HG03439 (cell line): ENCODE measurements around the gene TRDMT1.

Experiments
- ATAC-seq: cut with Tn5 transposase; IDR thresholded peaks from one replicate; pipeline ENCODE4 v1.9.1; 2021; ENCODE audit warnings: mild to moderate bottlenecking, moderate library complexity; ENCODE audit not compliant: unreplicated experiment

Gene TRDMT1

DNA sequence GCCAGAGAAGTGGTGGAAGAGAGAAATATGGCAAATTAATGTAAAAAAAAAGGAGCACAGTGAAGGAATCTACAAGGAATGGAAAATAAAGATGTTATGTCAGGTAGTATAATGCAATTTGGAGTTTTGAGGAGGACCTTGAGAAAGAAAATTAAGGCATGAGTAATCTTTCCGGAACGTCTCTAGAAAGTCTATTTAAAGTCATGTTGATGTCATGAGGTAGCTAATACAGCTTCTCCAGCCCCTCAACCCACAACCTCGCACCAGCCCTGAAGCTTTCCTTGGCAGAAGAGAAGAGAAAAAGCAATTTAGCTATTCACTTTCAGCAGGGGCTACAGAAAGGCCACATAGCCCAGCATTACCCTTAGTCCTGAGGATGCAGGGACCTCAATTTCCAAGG is 22.5 kb downstream of the TRDMT1 start:
- no peak for ATAC-seq

- ATAC-seq: no peak
Measured at GRCh38 chr10:17178006-17178405, 23.5 kb downstream of the TRDMT1 start.

GRCh38 chr10:17177014-17177413 is 24.5 kb downstream of the TRDMT1 start:
- no peak for ATAC-seq

- ATAC-seq: no peak
Measured at GRCh38 chr10:17176091-17176490, 25.4 kb downstream of the TRDMT1 start.

DNA sequence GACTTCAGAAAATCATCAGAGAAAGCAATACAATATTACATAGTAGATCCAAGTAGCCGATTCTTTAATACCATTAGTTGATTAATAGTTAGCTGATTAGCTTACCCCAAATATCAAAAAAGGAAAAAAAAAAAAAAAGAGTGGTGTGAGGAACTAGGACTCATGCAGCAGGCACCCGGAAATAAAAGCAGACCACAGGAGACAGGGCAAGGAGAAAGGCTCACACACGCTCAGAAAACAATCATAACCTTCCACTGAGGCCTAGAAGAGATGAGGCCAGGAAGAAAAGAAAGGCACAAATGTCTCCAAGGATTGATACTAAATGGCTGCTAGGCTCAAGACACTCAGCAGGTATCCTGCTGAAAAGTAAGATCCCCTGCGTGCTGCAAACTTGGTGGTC is 25.9 kb downstream of the TRDMT1 start:
- ATAC-seq: no peak

DNA sequence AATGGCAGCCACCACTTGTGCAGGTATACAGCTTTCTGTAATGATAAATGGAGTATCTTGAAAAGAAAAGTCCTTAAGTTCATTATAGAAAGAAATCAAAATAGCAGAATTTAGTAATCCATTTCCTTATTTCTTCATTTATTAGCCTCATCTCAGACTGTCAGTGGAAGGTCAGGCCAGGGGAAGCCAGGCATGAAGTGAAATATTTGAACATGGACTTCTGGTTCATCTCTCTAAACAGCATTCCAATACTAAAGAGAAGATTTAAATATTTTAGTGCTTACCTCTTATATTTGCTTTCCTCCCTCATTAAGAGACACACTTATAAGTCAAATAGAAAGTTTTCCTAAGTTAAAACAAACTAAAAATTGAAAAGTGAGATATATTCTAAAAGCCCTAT is 26.8 kb downstream of the TRDMT1 start:
- ATAC-seq: no peak

GRCh38 chr10:17171141-17171641 is 30.3 kb downstream of the TRDMT1 start:
- no peak for ATAC-seq

GRCh38 chr10:17169803-17170202 is 31.7 kb downstream of the TRDMT1 start:
- ATAC-seq: no peak

DNA sequence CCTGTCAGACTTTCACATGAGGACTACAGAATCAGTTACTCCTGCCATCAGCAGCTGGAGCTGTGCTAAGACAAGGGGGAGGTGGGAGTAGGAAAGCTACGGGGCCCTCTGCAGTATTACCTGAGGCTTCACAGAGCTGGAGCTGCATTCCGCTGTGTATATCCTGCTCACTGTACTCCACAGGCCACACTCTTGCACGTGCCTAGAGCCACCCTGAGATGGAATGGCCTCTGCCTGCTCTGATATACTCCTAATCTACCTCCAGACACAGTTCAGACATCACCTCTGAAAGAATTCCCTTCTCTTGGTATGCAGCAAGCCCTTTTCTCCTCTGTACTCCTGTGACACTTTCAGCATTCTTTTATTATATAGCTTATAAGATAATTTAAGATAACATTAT is 34.8 kb downstream of the TRDMT1 start:
- ATAC-seq: no peak

GRCh38 chr10:17162828-17163227 is 38.6 kb downstream of the TRDMT1 start:
- no peak for ATAC-seq

DNA sequence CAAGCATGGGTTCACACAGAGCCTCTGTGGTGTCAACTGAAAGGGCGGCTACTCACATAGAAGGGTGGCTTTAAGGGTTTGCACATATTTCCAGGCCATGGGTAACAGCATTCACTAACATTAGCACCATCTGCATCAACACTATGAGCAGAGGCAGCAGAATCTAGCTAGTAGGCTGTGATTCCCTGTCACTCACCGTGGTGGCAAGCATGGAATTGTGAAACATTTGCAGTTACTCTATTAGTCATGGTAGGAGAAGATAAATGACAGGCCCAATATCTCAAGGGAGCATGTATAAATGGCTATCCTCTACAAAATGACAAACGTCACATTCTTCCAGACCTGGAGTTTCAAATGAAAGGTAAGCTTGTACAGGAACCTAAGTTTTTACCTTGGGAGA is 39.7 kb downstream of the TRDMT1 start:
- ATAC-seq: no peak

DNA sequence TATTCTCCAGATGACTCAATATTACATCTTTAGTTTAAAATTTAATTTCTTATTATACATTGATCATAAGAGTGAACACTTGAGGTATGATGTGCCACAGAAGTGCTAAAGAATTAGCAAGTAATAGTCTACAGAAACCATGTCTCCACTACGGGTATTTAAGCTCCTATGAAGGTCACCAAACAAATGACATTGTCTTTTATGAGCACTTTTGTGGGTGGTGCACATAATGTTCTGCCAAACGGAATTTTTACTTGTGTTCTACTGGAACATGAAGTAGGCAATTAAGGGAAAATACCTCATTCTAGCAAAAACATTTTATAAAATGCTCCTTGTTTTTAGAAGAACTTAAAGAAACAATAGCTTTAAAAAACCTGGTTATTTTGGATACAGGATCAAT is 44.4 kb downstream of the TRDMT1 start:
- ATAC-seq: no peak

DNA sequence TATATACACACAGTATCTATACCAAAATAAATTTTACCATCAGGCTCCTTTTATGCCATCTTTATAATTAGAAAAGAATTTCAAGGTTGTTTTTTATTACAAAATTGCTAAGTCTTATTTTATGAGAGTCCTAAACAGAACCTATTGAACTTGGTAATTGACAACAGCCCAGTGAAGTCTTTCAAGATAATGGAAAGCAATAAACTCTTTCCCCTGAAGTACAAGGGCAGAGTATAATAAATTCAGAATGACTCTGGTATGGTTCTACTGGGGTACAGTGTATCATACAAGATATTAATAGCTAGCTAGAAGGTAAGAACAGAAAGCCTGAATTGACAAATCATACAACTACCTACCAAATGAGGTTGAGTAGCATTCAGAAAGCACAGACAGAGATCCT is 45.6 kb downstream of the TRDMT1 start:
- no peak for ATAC-seq

DNA sequence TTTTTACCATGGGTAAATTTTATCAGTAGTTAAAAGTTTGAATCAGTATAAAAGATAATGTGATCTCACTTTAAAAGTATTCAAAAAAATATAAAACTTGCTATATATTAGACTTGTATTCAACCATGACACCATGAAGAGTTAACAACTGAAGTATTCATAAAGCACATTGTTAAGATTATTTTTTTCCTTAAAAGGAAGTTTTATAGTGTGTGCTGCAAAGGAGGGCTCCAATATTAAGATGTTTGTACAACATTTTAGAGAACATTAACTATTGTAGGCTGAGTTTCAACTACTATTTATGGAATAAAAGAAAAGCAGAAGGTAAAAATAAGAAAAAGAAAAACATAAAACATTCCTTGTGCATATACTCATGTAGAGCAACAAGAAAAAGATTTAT is 47.4 kb downstream of the TRDMT1 start:
- ATAC-seq: no peak

DNA sequence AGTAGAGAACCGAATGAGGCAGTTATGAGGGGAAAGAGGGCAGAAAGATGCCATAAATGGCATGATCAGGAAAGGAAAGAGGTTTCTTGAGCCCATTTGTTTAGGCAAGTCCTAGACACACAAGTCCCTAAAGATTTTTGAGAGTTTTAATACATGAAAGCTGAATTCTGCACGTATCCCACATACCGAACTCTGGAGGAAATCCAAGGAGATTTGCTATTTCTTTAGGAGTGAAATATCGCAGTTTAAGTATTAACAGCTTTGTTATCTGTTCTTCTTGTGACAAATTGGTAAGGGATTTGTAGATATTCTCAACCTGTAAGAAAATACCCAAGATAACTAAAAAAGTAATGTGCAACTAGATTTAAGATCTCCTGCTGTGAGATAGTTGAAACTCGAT is 48.2 kb downstream of the TRDMT1 start:
- ATAC-seq: no peak

DNA sequence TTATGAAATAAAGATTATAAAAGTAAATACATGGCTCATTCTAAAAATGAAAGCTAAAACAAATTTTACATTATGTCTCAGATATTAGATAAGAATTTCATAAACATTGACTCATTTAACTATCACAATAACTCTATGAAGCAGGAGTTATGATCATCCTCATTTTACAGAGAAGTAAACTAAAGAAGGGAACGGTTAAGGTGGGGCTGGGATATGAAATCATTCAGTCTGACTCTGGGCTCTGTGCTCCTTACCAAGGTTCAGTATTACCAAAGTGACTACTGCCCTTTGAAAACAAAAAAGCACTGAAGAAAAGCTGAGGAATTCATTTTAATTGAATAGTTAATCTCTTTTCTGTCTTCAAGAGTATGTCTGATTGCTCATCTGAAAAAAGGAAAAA is 49.8 kb downstream of the TRDMT1 start:
- ATAC-seq: no peak

DNA sequence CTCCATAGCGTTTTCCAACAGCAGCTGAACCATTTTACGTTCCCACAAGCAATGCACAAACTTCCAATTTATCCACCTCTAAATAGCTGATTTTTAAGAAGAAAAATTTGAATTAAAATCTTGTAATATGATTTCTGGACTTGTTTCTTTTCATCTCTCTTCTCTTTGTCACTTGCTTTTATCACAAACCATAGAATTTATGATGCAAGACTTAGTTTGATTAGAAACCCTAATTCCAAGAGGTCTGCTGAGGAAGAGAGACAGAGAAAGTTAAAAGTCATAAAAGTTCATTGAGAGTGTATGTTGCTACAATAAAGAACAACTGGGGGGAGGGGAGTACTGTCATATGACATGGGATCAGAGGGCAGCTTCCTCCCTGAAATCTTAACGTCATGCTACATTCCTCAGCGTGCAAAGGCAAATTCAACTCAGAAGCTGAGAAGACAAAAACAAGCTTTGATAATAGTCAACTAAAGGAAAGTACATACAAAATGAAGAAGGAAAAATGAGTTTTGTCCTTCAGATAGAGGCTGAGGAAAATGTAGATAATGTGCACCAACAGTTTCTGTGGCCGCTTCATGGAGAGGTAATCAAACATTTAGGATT is 53.5 kb downstream of the TRDMT1 start:
- ATAC-seq: no peak

DNA sequence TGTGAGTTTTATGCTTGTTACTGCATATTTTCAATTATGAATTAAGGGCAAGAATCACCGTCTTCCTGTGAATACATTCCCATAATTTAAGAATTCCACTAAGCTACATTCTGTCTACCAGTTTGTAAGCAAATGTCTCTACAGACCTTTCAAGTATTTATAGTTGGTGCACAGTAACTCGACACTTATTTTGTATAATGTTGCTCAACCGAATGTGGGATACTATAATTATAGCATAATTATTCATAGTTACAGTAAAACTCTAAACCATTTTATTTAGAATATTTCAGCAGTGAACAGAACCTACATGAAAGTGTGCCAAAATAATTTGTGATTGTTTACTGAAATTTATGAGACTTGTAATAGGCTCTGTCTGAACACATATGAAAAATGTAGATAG is 54.6 kb downstream of the TRDMT1 start:
- no peak for ATAC-seq

DNA sequence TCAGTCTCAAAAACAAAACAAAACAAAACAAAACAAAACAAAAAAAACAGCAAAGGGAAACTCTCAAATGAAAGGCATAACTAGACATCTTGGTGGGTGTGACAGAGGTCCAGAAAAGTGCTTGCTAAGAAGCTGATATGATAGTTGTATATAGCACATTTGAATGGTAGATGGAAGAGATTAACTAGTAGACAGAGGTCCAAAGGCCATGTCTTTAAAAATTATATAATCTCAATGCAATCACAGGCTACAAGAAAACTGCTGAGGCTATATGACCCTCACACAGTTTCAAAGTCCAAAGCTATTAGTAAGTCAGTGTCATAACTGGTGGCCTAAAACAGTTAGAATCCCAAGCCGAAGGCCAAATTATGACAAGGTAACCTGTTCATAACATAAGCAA is 56.2 kb downstream of the TRDMT1 start:
- ATAC-seq: no peak

DNA sequence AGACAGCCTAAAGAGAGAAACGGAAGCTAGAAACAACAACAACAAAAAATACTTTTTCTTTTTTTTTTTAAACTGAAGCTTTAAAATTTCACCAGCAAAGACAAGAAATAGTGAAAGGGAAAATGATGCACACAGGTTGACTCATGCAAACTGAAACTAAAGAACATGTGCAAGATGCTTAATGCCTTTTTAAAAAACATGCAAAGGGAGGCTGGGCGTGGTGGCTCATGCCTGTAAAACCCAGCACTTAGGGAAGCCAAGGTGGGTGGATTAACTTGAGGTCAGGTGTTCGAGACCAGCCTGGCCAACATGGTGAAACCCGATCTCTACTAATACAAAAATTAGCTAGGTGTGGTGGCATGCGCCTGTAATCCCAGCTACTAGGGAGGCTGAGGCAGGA is 56.7 kb downstream of the TRDMT1 start:
- ATAC-seq: no peak

- ATAC-seq: no peak
Measured at GRCh38 chr10:17144032-17144431, 57.4 kb downstream of the TRDMT1 start.

- ATAC-seq: no peak
Measured at GRCh38 chr10:17143055-17143690, 58.3 kb downstream of the TRDMT1 start.
